Breast epithelium (tissue), 3 donors: Measurements from ENCODE around the gene DDX10.

Experiments
- CTCF ChIP-seq, 3 donors: fragments of 450-650 bp; IDR thresholded peaks; one replicate each; pipeline ENCODE4 v1.5.1; 2016 to 2017; ENCODE audit warnings: antibody characterized with exemption in 3 of 3, mild to moderate bottlenecking in 3 of 3, moderate library complexity in 3 of 3
- POLR2AphosphoS5 ChIP-seq, 3 donors: sonication (generic); formaldehyde crosslinking; IDR thresholded peaks; one replicate each; pipeline ENCODE4 v1.6.1; 2017; ENCODE audit warnings: antibody characterized with exemption in 3 of 3

- TF ChIP-seq CTCF (IDR thresholded peaks at IDR 0.05) (no peak), POLR2AphosphoS5 (IDR thresholded peaks at IDR 0.05) (no peak)
Measured at GRCh38 chr11:108901359-108901758, 236.5 kb downstream of the DDX10 start.
